VCaP (cell line): ENCODE measurements around the gene DCTN2.
"Not testable (repeated sequence)": the region's sequence is repeated elsewhere in the genome, so short reads cannot be mapped to it uniquely, and the experiment has no call there.

Experiments
- H3K27ac ChIP-seq: fragments of 450-650 bp; 2 replicates; pipeline ENCODE4 v1.5.1; 2017
- TF ChIP-seq, protein P1 (sequence below): fragments of 450-650 bp; conservative IDR thresholded peaks from 2 replicates; pipeline ENCODE4 v1.5.1; 2017; ENCODE audit warnings: mild to moderate bottlenecking, moderate library complexity

DCTN2 gene

DNA sequence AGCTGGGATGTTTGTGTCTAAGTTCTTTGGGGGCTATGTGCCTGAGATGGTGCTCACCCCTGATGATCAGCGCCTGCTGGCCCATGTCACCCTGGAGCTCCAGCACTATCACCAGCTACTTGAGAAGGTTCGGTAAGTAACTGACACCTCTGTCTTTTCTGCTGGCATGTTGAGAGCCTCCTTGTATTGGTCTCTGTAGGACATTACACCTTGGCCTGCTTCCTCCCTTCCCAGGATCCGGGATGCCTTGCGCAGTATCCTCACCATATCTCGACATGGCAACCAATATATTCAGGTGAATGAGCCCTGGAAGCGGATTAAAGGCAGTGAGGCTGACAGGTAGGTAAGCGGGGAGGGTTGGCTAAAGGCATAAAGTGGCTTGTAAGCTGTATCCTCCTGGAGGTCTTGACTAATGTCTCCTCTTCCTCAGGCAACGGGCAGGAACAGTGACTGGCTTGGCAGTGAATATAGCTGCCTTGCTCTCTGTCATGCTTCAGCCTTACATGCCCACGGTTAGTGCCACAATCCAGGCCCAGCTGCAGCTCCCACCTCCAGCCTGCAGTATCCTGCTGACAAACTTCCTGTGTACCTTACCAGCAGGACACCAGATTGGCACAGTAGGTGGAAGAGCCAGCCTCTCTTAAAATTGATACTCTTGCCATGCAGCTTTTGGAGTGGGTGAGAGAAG is 32.1 kb downstream of the DCTN2 start:
- TF ChIP-seq, protein P1, sequence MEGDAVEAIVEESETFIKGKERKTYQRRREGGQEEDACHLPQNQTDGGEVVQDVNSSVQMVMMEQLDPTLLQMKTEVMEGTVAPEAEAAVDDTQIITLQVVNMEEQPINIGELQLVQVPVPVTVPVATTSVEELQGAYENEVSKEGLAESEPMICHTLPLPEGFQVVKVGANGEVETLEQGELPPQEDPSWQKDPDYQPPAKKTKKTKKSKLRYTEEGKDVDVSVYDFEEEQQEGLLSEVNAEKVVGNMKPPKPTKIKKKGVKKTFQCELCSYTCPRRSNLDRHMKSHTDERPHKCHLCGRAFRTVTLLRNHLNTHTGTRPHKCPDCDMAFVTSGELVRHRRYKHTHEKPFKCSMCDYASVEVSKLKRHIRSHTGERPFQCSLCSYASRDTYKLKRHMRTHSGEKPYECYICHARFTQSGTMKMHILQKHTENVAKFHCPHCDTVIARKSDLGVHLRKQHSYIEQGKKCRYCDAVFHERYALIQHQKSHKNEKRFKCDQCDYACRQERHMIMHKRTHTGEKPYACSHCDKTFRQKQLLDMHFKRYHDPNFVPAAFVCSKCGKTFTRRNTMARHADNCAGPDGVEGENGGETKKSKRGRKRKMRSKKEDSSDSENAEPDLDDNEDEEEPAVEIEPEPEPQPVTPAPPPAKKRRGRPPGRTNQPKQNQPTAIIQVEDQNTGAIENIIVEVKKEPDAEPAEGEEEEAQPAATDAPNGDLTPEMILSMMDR: no peak
- H3K27ac ChIP-seq: peak overlapping the region; percentile 99

DNA sequence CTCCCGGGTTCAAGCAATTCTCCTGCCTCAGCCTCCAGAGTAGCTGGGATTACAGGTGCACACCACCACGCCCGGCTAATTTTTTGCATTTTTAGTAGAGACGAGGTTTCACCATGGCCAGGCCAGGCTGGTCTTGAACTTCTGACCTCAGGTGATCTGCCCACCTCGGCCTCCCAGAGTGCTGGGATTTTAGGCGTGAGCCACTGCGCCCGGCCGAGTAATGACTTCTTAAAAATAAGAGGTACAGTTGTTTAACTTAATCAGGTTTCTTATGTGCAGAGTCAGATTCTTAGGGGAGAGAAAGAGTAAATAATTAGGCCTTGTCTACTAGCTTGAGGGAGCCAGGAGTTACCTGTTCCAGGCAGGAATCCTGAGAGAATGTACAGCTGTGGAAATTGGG is 32.7 kb downstream of the DCTN2 start:
- H3K27ac ChIP-seq: peak overlapping the region; percentile 99

DNA sequence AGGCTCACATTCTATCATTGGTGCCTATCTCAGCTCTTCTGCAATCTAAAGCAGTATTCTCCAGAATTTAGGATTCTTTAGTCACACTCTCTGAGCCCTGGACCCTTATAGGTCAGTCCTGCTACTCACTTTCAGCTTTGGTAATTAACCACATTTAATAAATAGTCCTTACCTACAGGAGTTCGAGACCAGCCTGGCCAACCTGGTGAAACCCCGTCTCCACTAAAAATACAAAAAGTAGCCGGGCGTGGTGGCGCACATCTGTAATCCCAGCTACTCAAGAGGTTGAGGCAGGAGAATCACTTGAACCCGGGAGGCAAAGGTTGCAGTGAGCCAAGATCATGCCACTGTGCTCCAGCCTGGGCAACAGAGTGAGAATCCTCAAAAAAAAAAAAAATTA is 33.3 kb downstream of the DCTN2 start:
- H3K27ac ChIP-seq: peak overlapping the region; percentile 99

DNA sequence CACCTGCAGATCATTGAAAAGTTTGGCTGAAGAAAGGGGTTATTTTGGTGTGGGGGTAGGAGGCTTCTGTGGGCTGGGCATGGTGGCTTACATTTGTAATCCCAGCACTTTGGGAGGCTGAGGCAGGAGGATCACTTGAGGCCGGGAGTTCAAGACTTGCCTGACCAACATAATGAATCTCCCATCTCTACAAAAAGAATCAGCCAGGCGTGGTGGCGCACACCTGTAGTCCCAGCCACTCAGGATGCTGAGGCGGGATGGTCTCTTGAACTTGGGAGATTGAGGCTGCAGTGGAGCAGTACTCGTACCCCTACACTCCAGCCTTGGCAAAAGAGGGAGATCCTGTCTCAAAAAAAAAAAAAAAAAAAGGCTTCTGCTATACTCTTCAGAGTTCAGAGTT is 33.7 kb downstream of the DCTN2 start:
- TF ChIP-seq, protein P1: no peak
- peak overlapping the region; percentile 99 for H3K27ac ChIP-seq

DNA sequence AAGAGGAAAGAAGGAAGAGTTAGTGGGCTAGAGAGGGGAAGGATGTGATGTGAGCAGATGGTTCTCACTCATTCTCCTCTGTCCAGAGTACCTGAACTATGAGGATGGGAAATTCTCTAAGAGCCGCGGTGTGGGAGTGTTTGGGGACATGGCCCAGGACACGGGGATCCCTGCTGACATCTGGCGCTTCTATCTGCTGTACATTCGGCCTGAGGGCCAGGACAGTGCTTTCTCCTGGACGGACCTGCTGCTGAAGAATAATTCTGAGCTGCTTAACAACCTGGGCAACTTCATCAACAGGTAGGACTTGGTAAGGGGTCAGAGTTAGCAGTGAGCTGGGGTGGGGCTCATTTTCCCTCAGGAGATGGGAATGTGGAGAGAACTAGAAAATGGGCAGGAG is 34.3 kb downstream of the DCTN2 start:
- H3K27ac ChIP-seq: peak overlapping the region; percentile 21
- TF ChIP-seq, protein P1: no peak

DNA sequence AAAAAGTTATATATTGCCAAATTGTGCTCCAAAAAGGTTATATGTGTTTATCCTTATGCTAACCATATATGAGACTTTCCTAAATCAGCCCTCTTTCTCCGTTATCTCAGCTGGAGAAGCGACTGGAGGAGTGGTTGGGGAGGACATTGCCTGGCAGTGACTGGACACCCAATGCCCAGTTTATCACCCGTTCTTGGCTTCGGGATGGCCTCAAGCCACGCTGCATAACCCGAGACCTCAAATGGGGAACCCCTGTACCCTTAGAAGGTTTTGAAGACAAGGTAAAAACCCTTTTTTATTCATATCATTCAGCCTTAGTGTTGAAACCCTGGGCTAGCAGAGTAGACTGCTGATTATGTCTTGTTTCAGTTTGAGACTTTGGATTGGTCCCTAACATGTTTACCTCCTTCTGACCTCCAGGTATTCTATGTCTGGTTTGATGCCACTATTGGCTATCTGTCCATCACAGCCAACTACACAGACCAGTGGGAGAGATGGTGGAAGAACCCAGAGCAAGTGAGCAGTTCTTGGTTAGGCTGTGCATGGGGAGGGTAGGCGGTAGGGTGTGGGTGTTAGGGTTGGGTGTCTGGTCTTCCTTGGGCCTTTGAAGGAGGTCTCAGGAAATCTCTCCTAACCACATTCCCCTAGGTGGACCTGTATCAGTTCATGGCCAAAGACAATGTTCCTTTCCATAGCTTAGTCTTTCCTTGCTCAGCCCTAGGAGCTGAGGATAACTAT is 35.2 kb downstream of the DCTN2 start:
- peak overlapping the region; percentile 21; the same call in 1 of the 2 replicates for H3K27ac ChIP-seq
- TF ChIP-seq, protein P1: no peak

DNA sequence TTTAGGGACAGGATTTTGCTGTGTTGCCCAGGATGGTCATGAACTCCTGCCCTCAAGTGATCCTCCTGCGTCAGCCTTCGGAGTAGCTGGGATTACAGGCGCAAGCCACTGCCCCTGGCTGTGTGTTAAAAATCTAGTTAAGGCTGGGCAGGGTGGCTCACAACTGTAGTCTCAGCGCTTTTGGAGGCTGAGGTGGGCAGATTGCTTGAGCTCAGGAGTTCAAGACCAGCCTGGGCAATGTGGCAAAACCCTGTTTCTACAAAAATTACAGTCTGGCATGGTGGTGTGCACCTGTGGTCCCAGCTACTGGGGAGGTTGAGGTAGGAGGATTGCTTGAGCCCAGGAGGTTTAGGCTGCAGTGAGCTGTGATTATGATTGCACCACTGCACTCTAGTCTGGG is 35.8 kb downstream of the DCTN2 start:
- H3K27ac ChIP-seq: no peak overlapping the region
- TF ChIP-seq, protein P1: no peak

DNA sequence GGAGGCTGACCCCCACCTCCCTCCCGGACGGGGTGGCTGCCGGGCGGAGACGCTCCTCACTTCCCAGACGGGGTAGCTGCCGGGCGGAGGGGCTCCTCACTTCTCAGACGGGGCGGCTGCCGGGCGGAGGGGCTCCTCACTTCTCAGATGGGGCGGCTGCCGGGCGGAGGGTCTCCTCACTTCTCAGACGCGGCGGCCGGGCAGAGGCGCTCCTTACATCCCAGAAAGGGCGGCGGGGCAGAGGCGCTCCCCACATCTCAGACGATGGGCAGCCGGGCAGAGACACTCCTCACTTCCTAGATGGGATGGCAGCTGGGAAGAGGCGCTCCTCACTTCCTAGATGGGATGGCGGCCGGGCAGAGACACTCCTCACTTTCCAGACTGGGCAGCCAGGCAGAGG is 39.2 kb downstream of the DCTN2 start:
- not testable (repeated sequence) for H3K27ac ChIP-seq

DNA sequence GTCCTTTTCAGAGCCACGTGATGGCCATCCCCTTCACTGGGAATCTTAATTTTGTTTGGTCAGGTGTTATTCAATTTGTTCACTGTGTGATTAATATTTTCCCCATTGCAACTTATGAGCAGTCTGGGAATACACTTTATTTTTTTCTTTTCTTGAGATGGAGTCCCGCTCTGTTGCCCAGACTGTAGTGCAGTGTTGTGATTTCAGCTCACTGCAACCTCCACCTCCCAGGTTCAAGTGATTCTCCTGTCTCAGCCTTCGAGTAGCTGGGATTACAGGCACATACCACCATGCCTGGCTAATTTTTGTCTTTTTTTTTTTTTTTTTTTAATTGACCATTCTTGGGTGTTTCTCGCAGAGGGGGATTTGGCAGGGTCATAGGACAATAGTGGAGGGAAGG is 40.5 kb downstream of the DCTN2 start:
- H3K27ac ChIP-seq: not testable (repeated sequence)

DNA sequence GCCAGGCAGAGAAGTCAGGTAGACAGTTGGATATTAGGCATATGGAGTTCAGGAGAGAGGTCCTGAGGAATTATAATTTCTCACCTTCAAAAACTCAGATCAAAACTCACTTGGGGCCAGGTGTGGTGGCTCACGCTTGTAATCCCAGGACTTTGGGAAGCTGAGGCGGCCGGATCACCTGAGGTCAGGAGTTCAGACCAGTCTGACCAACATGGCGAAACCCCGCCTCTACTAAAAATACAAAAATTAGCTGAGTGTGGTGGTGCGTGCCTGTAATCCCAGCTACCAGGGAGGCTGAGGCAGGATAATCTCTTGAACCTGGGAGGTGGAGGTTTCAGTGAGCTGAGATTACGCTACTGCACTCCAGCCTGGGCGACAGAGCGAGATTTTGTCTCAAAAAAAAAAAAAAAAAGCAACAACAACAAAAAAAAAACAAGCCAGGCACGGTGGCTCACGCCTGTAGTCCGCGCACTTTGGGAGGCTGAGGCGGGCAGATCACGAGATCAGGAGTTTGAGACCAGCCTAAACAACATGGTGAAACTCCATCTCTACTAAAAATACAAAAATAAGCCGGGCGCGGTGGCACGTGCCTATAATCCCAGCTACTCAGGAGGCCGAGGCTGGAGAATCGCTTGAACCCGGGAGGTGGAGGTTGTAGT is 44.6 kb downstream of the DCTN2 start:
- not testable (repeated sequence) for H3K27ac ChIP-seq
